HG03039 (cell line): ENCODE data around the gene ZDHHC1.
"Not testable (repeated sequence)": the region's sequence is repeated elsewhere in the genome, so short reads cannot be mapped to it uniquely, and the experiment has no call there.

ENCODE experiments used
- ATAC-seq: cut with Tn5 transposase; IDR thresholded peaks from one replicate; pipeline ENCODE4 v1.9.1; 2021; ENCODE audit warnings: mild to moderate bottlenecking, moderate library complexity; ENCODE audit not compliant: unreplicated experiment

The ZDHHC1 gene

DNA sequence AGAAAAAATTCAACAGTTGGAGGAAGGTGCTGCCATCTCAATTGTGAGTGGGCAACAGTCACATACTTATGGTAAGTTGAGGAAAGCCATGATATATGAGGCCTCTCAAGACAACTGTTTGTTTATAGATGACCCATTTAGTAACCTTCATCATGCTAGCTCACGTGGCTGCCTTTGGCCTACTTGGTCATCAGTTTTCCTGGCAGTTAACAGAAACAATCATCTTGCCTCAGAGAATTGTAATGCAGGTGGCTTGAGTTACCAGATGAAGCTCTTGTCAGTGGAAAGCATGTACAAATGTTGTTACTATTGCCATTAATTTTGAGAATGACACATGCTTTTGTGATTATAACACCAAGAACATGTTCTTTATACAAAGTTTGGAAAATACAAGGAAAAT, 37.6 kb downstream of the ZDHHC1 start:
- no peak for ATAC-seq

DNA sequence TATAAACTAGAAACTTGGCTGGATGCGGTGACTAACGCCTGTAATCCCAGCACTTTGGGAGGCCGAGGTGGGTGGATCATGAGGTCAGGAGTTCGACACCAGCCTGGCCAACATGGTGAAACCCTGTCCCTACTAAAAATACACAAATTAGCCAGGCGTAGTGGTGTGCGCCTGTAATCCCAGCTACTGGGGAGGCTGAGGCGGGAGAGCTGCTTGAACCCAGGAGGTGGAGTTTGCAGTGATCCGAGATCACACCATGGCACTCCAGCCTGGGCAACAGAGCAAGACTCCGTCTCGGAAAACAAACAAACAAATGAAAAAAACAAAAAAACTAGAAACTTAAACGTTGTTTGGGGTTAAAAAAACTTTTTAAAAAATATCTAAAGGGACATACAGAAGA, 40.3 kb downstream of the ZDHHC1 start:
- not testable (repeated sequence) for ATAC-seq

DNA sequence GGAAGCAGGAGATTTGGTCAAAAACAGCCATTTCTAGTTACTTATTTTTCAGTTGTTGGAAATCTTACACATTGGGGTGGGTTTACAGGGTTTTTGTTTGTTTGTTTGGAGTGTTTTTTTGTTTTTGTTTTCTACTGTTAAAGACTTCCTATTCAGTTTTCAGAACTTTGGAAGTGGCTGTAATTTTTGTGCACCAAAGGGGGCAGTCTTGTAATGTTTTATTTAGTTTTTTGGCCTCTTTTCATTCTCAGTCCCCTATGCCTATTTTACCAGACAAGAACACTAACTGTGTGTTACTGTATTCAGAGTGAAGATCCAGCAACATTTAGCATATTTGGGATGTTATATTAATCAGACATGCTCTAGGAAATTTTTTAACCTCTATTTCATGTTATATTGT, 43.6 kb downstream of the ZDHHC1 start:
- no peak for ATAC-seq

DNA sequence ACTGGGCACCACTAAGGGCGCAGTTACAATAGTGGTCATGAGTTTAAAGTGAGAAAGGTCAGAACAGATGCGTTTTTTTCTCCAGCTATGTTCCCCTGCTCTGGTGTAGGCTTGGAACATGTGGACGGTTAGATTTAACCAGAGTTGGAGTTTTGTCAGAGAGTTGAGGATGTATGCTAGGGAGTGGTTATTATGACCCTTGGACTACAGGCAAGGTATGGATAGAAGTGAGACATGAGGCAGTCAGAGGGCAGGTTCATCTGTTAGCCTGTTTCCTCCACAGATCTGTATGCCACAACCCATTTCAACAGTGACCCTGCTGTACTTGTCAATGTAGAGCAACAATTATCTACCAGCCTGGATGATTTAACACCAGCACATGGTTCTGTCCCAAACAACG, 45.6 kb downstream of the ZDHHC1 start:
- no peak for ATAC-seq

DNA sequence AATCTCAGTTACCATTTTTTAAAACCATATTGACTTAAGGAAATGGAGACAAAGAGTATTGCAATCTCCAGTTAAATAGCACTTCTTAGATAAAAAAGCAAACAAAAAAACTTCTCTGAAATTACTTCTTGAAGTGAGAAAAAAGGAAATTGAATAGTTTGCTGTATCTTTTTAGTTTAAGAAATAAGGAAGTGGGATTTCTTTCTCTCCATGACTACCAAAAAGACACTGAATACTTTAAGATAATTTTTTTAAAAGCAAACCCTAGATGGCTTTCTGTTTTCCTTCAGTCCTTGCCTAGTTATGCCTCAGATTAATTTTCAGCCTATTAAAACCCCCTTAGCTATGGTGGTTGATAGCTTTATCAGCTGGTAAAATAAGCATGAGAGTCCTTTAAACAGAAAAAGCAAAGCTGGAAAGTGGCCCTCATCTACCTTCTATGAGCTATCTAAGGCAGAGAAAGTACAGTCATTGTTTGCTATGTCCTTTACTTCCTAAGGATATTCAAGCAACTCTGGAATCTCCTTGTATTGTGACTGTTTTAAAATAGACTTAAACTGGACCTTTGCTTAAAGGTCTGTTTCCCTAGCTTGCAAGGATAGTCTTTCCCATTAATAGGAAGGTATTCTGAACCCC, 51.6 kb downstream of the ZDHHC1 start:
- no peak for ATAC-seq

DNA sequence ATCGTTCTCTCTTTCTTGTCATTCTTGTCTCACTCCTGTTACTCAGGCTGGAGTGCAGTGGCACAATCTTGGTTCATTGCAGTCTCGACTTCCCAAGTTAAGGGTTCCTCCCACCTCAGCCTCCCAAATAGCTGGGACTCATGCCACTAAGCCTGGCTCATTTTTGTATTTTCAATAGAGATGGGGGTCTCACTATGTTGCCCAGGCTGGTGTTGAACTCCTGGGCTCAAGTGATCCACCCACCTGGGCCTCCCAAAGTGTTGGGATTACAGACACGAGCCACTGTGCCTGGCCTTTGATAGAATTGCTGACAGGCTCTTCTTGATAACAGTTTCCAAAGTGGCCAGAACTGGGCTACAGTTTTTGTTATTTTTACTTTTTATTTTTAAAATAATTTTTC, 55.2 kb downstream of the ZDHHC1 start:
- no peak for ATAC-seq

DNA sequence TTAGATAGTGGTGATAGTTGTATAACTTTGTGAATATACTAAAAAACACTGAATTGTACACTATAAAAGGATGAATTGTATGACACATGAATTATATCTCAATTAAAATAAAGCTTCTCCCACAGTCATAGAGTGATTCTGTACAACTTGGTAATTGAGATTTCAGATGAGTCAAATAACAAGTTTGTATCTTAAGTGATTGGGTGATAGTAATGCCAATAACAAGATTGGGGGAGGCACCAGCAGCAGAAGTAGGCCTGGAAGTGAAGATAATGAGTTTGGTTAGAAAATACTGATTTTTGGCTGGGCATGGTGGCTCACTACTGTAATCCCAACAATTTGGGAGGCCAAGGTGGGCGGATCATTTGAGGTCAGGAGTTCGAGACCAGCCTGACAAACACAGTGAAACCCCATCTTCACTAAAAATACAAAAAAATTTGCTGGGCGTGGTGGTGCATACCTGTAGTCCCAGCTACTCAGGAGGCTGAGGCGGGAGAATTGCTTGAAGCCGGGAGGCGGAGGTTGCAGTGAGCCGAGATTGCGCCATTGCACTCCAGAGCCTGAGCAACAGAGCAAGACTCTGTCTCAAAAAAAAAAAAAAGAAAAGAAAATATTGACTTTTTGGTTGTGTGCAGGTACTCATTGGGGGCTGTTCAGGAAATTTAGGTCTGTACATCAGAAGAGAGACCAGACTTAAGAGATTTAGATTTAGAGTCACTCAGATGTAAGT, 56.6 kb downstream of the ZDHHC1 start:
- not testable (repeated sequence) for ATAC-seq

DNA sequence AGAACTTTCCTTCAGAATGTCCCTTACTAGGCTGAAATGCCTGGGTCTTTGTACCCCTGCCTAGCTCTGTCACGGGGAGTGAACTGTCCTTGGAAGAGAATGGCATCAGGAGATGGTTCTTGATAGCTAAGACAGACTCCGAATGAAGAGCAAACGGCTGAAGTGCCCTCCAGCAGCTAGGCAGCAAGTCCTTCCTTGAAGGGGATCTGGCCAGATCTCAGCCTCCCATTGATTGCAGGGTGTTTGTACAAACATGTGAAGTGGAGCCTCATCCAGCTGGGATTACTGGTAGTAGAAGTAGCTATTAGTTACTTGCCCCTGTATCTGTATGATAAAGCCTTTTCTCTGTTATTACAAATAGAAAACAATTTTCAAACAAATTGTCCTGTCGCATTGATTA, 58.7 kb downstream of the ZDHHC1 start:
- ATAC-seq: no peak

DNA sequence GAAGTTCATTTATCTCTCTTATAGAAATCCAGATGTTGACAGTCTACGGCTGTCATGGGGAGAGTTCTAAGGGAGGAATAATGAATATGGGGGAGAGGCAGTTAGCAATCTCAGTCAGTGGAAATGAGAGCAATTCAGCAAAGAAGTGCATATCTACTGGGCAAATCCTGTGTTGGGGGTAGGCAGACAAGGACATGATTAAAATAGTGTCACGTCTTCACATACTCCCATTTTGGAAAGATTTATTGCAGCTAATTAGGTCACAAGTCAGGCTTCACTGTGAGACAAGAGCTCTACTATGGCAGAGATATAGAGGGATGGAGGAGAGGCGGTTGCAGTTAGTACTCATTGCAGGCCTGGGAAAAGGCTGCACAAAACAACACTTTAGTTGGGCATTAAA, 59.9 kb downstream of the ZDHHC1 start:
- no peak for ATAC-seq

DNA sequence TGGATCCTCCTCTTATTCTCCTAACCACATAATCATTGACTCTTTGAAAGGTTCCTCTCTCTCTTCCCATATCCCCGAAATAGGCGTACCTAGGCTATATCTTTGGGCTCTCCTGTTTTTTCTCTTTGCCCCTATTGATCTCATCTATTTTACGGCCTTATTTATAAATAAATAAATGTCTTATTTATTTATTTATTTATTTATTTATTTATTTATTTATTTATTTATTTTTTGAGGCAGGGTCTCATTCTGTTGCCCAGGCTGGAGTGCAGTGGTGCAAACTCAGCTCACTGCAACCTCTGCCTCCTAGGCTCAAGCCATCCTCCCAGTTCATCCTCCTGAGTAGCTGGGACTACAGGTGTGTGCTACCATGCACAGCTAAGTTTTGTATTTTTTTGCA, 63.8 kb downstream of the ZDHHC1 start:
- not testable (repeated sequence) for ATAC-seq

DNA sequence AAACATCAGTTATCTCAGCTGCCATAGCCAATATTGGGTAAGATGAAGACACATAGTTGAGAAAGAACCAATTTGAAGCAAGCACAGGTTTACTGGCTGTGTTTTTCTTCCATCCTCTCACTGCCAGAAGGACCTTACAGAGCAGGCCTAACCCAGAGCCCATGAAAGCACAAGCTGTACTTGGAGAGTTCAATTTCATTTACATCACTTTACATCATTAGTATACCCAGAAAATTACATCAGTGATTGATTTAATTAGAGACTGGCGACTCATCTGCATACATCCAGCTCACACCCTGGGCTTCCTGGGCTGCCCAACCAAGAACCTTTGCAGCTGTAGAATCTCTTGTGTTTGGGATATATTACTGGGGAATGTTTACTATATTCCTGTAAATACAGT, 66.0 kb downstream of the ZDHHC1 start:
- ATAC-seq: no peak

DNA sequence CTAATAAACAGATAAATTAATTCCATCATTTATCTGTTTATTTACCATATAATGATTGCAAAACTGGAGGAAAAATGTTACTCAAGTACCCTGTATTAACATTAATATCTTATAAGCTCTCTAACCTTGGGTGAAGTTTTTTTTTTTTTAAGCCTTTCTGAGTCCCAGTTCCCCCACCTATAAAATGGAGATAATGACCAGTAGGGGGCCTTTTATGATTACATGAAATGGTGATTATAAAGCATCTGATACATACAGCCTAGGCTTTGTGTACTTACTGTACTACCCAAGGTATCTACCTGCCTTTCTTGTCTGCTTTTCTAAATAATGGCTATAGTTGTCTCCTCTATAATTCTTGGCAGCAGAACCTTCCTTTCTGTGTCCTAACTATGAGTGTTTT, 67.1 kb downstream of the ZDHHC1 start:
- ATAC-seq: no peak

DNA sequence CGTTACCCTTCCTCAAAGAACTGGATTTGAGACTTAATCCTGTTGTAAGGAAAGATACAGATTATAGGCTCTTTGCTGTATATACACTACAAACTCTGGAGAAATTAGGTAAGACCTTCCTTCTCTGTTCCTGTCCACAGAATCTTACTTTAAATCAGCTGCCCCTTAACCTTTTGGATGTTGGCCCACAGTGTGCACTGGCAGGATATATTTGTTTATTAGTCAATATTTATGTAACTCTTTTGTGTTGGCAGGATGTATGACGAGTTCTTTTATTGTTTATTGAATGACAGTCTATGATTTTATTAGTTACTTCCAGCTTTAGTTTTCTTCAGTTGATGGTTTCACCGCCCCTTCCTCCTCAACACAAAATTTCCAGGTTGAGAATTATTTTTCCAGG, 69.9 kb downstream of the ZDHHC1 start:
- ATAC-seq: no peak

DNA sequence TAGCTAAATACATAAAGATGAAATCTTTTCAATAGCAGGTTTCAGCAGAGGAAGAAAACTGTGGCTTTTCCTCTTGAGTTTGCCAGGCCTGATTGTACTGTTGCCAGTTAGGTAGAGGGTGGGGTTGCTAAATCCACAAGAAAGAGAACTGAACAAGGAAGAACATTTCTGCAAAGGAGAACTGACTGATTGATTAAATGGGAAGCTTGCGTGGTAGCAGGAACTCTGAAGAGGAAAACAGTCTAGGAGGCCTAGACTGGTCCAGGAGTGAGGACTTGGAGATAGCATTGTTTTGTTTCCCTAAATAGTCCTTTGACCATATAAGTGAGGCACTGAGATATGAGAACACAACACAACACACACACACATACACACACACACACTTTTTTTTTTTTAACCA, 70.9 kb downstream of the ZDHHC1 start:
- ATAC-seq: no peak
